ENCODE measurements around the gene COL8A2. TPM values are rescaled to one million over a fixed set of nuclear protein-coding genes. Genes with fewer than 3 reads are reported as not detected.
A peak's percentile ranks its signal among the peaks of the same experiment; 100 is the strongest.

Gene COL8A2
- total and polyA plus RNA-seq, 2 experiments from 2014 or later = 3.2 to 30.5 TPM

DNA sequence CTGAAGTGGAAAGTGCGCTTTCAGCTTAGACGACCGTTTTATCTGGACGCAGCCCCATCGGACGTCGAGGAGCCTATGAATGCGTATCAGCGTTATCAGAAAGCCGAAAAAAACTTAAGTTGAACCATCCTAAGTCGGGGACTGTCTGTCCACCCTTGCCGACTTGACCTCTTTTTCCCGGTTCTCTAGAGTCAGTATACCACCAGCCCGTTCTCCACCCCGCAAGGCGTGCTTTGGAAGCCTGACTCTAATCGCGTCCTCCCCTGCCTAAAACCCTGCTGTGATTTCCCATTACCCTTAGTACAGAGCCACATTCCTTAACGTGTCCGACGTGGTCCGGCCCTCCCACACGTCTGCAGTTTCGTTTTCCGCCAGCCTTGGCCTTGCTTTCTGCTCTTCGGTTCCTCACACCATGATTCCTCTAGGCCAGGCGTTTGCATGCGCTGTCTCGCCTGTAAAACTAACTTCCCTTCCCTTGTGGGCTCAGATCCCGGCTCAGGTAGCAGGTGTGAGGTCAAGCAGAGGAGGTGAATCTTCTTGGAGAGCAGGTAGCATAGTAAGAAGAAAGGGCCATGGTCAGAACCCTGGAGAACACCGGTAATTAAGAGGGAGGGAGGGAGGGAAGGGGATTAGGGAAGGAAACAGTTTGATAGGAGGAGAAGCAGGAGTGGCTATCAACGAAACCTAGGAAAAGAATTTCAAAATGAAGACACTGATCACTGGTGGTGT, 35.5 kb downstream of the COL8A2 start:
- Histone ChIP-seq H3K27ac (peak overlapping the region; percentile 76), H2AFZ (peak overlapping the region; percentile 99), H3K9ac (peak overlapping the region; percentile 88), H3K4me3 (peak overlapping the region; percentile 78), H3K27me3 (replicated peaks; ENCODE audit: insufficient read depth) (no peaks in the 10 kb centered on the region), H3K4me2 (ENCODE audit: unreplicated experiment) (peak overlapping the region; percentile 83), H3F3A (ENCODE audit: insufficient read depth) (peaks cover 10% of the 10 kb centered on the region), H3K4me1 (ENCODE audit: insufficient read depth) (peaks cover 5% of the 10 kb centered on the region; the same call in 1 of the 2 replicates), H4K20me1 (ENCODE audit: insufficient read depth) (peaks cover 4% of the 10 kb centered on the region; the same call in 1 of the 2 replicates), H3K9me3 (ENCODE audit: low read depth) (no peaks in the 10 kb centered on the region), H3K36me3 (ENCODE audit: low read depth) (peaks cover 20% of the 10 kb centered on the region), H3K9me2 (ENCODE audit: insufficient read depth) (no peaks in the 10 kb centered on the region), H3K79me2 (ENCODE audit: insufficient read depth) (peaks cover 38% of the 10 kb centered on the region)
- WGBS, 2 experiments (ENCODE audit: low coverage in 1 of 2, low lambda C conversion rate in 2 of 2, missing lambda C conversion rate in 2 of 2) = 4% methylated on average over 31 to 32 of the region's 32 CpGs
- TF ChIP-seq EZH2 (IDR thresholded peaks at IDR 0.05; ENCODE audit: insufficient read depth, poor library complexity, severe bottlenecking) = no peak
- no peak for TF ChIP-seq EZH2phosphoT487 (IDR thresholded peaks at IDR 0.05; ENCODE audit: insufficient read depth, low read depth)
- DNase-seq = peak; percentile 79
- in situ Hi-C loops (cut with MboI) = no loop called here

GRCh38 chr1:36088577-36089392, 36.2 kb downstream of the COL8A2 start, which contains the start of gene ADPRS:
Gene ADPRS, plus strand, starts transcription at chr1:36088892. Its CDS starts 13 bp downstream, at chr1:36088905.
- peak within 1 kb of the TSS; percentile 99 for H2AFZ ChIP-seq
- no peaks in the 10 kb centered on the region for H3K9me3 ChIP-seq (ENCODE audit: low read depth)
- DNase-seq = peak; percentile 96
- peak within 1 kb of the TSS; percentile 83 for H3K4me2 ChIP-seq (ENCODE audit: unreplicated experiment)
- no peaks in the 10 kb centered on the region for H3K27me3 ChIP-seq (replicated peaks; ENCODE audit: insufficient read depth)
- peaks cover 38% of the 10 kb centered on the region for H3K79me2 ChIP-seq (ENCODE audit: insufficient read depth)
- peak within 1 kb of the TSS; percentile 76 for H3K27ac ChIP-seq
- H4K20me1 ChIP-seq (ENCODE audit: insufficient read depth) = no peaks in the 10 kb centered on the region
- in situ Hi-C loops (cut with MboI) = no loop called here
- no peak for TF ChIP-seq EZH2phosphoT487 (IDR thresholded peaks at IDR 0.05; ENCODE audit: insufficient read depth, low read depth)
- no peak for TF ChIP-seq EZH2 (IDR thresholded peaks at IDR 0.05; ENCODE audit: insufficient read depth, poor library complexity, severe bottlenecking)
- no peaks in the 10 kb centered on the region for H3K9me2 ChIP-seq (ENCODE audit: insufficient read depth)
- peak within 1 kb of the TSS; percentile 88 for H3K9ac ChIP-seq
- H3K36me3 ChIP-seq (ENCODE audit: low read depth) = peaks cover 13% of the 10 kb centered on the region
- H3F3A ChIP-seq (ENCODE audit: insufficient read depth) = 0 out of 2 replicates have a peak, but pooled peaks cover 2% of the 10 kb centered on the region
- peak within 1 kb of the TSS; percentile 78 for H3K4me3 ChIP-seq
- 1% methylated on average over 63 to 65 of the region's 84 CpGs for WGBS, 2 experiments (ENCODE audit: low coverage in 1 of 2, low lambda C conversion rate in 2 of 2, missing lambda C conversion rate in 2 of 2)
- peaks cover 5% of the 10 kb centered on the region; the same call in 1 of the 2 replicates for H3K4me1 ChIP-seq (ENCODE audit: insufficient read depth)

GRCh38 chr1:36088265-36088576, 36.8 kb downstream of the COL8A2 start:
- Histone ChIP-seq H4K20me1 (ENCODE audit: insufficient read depth) (no peaks in the 10 kb centered on the region), H3K27ac (no peak overlapping the region), H3K9ac (peak overlapping the region; percentile 88), H3K4me3 (peak overlapping the region; percentile 78), H3K4me1 (ENCODE audit: insufficient read depth) (peaks cover 5% of the 10 kb centered on the region; the same call in 1 of the 2 replicates), H3K36me3 (ENCODE audit: low read depth) (peaks cover 7% of the 10 kb centered on the region), H3K4me2 (ENCODE audit: unreplicated experiment) (peak overlapping the region; percentile 81), H3K79me2 (ENCODE audit: insufficient read depth) (peaks cover 38% of the 10 kb centered on the region), H2AFZ (peak overlapping the region; percentile 99), H3K9me3 (ENCODE audit: low read depth) (no peaks in the 10 kb centered on the region), H3K27me3 (replicated peaks; ENCODE audit: insufficient read depth) (no peaks in the 10 kb centered on the region), H3K9me2 (ENCODE audit: insufficient read depth) (no peaks in the 10 kb centered on the region), H3F3A (ENCODE audit: insufficient read depth) (no peaks in the 10 kb centered on the region)
- TF ChIP-seq EZH2phosphoT487 (IDR thresholded peaks at IDR 0.05; ENCODE audit: insufficient read depth, low read depth) = no peak
- no peak for TF ChIP-seq EZH2 (IDR thresholded peaks at IDR 0.05; ENCODE audit: insufficient read depth, poor library complexity, severe bottlenecking)
- in situ Hi-C loops (cut with MboI) = no loop called here
- WGBS, 2 experiments (ENCODE audit: low coverage in 1 of 2, low lambda C conversion rate in 2 of 2, missing lambda C conversion rate in 2 of 2) = 24 to 26% methylated on average over 7 to 8 of the region's 8 CpGs
- no peak for DNase-seq

DNA sequence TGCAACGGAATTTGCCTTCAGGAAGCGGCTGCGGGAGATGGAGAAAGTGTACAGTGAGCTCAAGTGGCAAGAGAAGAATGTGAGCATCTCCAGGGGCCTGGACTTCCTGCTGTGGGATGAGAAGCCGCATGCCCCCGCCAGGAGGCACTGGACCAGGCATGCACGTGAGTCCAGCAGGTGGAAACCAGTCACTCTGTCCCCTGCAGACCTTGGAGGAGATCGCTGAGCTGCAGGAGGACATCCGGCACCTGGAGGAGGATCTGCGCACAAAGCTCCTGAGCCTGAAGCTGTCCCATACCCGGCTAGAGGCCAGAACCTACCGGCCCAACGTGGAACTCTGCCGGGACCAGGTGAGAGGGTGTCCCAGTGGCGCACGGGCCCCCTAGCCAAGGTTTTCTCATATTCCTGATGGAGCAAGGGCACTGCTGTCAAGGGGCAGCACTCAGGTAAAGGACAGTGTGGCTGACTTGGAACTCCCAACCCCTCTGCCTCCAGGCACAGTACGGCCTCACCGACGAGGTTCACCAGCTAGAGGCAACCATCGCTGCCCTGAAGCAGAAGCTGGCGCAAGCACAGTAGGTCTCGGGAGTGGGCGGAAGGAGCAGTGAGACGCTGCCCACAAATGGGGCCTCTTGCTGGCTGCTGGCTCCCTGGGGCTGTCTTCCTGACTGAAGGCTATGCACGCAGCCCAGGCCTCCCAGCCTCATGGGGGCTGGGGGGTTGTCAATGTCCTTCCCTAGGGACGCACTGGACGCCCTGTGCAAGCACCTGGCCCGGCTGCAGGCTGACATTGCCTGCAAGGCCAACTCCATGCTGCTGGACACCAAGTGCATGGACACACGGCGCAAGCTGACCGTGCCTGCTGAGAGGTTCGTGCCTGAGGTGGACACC, 37.5 kb downstream of the COL8A2 start:
- peak; percentile 22 for DNase-seq
- H3K27ac ChIP-seq = no peak overlapping the region
- TF ChIP-seq EZH2 (IDR thresholded peaks at IDR 0.05; ENCODE audit: insufficient read depth, poor library complexity, severe bottlenecking) (no peak), EZH2phosphoT487 (IDR thresholded peaks at IDR 0.05; ENCODE audit: insufficient read depth, low read depth) (no peak)
- no peaks in the 10 kb centered on the region for H4K20me1 ChIP-seq (ENCODE audit: insufficient read depth)
- no peaks in the 10 kb centered on the region for H3K9me2 ChIP-seq (ENCODE audit: insufficient read depth)
- H3K9ac ChIP-seq = no peak overlapping the region
- 78 to 79% methylated on average over 31 of the region's 31 CpGs for WGBS, 2 experiments (ENCODE audit: low coverage in 1 of 2, low lambda C conversion rate in 2 of 2, missing lambda C conversion rate in 2 of 2)
- H3K79me2 ChIP-seq (ENCODE audit: insufficient read depth) = peaks cover 35% of the 10 kb centered on the region
- H3K36me3 ChIP-seq (ENCODE audit: low read depth) = no peaks in the 10 kb centered on the region
- in situ Hi-C loops (cut with MboI) = no loop called here
- no peaks in the 10 kb centered on the region for H3F3A ChIP-seq (ENCODE audit: insufficient read depth)
- no peaks in the 10 kb centered on the region for H3K9me3 ChIP-seq (ENCODE audit: low read depth)
- H2AFZ ChIP-seq = peak overlapping the region; percentile 99
- no peak overlapping the region for H3K4me3 ChIP-seq
- no peak overlapping the region for H3K4me2 ChIP-seq (ENCODE audit: unreplicated experiment)
- no peaks in the 10 kb centered on the region for H3K27me3 ChIP-seq (replicated peaks; ENCODE audit: insufficient read depth)
- H3K4me1 ChIP-seq (ENCODE audit: insufficient read depth) = peaks cover 5% of the 10 kb centered on the region; the same call in 1 of the 2 replicates
